HG03460 (cell line): ENCODE measurements around the gene ATL1.
"Not testable (repeated sequence)": the region's sequence is repeated elsewhere in the genome, so short reads cannot be mapped to it uniquely, and the experiment has no call there.

Experiments used
- ATAC-seq: cut with Tn5 transposase; IDR thresholded peaks from one replicate; pipeline ENCODE4 v1.9.1; 2021; ENCODE audit not compliant: unreplicated experiment

The ATL1 gene

GRCh38 chr14:50647753-50648152, 87.8 kb downstream of the ATL1 start:
- ATAC-seq, result no peak

DNA sequence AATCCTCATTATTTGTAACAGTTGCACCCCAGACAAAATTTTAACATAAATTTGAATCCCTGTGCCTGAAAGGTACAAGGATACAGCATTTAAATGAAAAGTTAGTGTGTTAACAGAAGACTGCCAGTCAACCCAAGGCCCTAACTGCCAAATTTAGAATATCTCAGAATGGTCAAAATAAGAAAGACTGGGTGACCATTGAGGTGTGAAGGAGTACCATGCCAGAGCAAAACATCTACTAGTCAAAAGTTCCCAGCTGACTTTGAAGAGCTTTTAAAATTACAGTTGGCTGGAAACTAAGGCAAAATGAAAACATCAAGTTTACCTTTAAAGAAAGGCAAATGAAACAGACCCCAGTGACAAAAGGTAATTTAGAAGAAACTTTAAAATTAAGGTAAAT, 89.7 kb downstream of the ATL1 start:
- no peak for ATAC-seq

DNA sequence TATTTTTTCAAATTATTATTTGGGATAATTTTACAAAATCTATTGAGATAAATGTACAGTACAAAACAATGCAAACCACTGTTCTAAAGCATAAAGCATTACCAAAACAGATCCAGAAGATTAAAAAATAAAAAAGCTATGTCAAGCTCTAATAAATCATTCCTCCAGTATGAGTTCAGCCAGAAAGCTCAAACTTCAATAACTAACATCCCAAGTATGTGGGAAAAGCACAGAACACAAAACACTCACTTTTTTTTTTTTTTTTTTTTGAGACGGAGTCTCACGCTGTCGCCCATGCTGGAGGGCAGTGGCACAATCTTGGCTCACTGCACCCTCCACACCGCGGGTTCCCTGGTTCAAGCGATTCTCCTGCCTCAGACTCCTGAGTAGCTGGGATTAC, 96.8 kb downstream of the ATL1 start:
- no peak for ATAC-seq

GRCh38 chr14:50657753-50658152, 97.8 kb downstream of the ATL1 start:
- no peak for ATAC-seq

DNA sequence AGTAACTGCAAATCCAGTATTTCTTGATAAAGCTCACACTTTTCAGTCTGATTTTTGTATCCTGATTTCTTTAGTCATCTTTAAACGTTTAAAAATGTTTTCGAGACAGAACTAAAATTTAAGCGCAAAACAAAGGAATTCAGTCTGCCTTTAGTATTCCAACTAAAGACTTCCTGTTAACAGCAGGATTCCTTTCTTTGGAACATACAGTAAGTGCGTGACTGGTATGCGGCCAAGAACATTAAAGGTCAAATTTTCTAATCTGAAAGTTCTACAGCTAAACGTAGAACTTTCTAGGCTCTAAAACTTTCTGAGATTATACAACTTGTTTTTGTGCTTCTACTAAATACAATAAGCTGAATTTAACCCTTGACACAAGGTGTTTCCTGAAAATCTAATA, 98.3 kb downstream of the ATL1 start:
- no peak for ATAC-seq

- ATAC-seq, result no peak
Observed at GRCh38 chr14:50659327-50659974, 99.5 kb downstream of the ATL1 start.

DNA sequence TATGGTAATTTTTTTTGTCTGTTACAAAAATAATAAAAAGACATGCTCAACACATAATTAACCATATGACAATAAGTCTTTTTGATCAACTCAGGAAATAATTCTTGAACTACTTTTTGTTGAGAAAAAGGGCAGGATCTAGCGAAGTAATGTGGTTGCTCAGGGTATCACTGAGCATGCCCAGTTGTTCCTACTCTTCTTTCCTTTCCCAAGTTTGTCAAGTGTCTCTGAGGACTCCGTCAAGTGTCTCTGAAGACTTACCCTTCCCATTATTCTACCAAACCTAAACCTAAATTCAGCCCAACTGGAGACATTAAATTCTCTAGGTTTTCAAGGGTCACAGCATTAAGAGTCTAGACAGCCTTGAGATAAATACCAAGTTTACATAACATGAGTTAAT, 104.6 kb downstream of the ATL1 start:
- ATAC-seq, result not testable (repeated sequence)

- peak; percentile 39 for ATAC-seq
Observed at GRCh38 chr14:50665300-50665699, 105.4 kb downstream of the ATL1 start.

- no peak for ATAC-seq
Observed at GRCh38 chr14:50666772-50667683, 107.1 kb downstream of the ATL1 start.

DNA sequence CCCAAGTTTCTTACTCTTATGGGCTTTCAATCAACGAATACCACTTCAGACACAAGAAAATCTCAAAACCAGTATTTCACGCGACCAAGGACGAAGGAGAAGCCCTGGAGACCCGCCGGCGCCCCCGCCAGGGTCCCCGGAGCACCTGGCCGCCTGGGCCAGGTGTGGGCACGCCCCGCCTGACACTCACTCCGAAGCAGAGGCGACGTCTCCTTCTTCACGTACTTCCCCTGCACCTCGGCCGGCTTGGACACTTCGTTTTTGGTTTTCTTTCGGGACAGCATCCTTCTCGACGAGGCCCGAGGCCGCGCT, 107.7 kb downstream of the ATL1 start:
- peak; percentile 43 for ATAC-seq

DNA sequence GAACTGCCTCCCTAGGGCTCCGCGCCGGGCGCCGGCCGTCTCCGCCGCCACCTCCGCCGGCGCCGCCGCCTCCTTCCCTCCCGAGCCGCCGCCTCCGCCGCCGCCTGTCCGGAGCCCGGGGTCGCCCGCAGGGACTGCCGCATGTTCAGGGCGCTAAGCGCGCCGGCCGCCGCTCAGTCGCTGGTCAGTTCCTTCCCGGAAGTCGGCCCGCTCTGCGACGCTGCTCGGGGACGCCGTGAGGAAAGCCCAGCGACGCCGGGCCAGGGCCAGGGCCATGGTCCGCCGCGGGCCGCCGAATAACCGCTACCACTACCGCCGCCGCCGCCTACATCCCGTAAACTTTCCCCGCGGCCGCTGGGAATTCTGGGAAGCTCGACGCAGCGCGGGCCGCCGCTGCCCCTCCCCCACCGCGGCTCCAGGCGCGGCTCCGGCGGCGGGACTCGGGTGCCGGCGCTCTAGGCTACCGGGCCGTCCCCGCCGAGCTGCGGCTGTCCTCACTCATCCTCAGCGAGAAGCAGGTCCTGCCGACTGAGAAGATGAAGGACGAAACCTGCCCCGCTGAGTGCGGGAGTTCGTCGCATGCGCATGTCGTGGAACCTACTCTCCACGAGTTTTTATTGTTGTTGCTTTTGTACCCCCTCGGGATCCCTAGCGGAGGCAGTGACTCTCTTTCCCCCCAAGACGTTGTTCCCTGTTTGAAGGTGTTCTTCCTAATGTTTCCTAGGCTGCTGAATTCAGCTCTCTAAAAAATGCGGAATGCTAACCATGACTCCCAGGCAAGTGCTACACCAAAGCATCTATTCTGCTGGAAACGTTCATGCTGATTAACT, 108.3 kb downstream of the ATL1 start, which contains the start of gene SAV1:
Gene SAV1, minus strand, starts transcription at position 311 of the 830 bp plus-strand sequence. CDS start 339 bp downstream, outside the sequence.
- ATAC-seq, result peak; percentile 47

DNA sequence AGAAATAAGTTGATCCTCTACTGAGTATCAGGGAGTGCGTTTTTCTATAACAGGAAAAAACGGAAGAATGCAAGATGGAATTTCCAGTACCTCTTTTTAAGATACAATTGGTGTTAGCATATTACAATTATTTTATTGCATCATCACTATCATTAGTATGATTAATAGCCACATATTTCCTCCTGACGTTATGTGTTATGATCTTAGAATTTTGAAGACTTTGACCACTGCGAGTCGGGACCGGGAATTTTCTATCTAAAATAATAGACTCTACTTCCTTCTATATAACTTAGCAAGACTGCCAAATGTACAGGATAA, 108.8 kb downstream of the ATL1 start:
- no peak for ATAC-seq

DNA sequence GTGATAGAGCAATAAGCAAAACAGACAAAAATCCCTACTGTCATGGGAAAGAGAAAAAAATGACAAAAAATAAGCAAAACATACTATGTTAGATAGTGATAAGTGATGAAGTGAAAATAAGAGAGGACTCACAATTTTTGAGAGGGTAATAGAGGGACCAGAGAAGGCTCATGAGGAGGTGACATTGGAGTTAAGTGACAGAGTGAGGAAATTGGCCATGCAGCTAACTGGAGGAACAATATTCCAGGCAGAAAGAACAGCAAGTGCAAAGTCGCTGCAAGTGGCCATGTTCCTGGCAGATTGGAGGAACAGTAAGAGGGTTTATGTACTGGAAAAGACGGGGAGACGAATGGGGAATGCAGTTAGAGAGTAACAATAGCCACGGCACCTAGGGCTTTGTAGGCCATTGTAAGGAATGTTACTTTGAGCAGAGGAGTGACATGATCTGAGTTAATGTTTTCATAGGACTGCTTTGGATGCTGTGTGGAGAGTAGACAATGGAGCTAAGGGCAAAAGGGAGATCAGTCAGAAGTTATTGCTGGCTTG, 109.6 kb downstream of the ATL1 start:
- ATAC-seq, result no peak

DNA sequence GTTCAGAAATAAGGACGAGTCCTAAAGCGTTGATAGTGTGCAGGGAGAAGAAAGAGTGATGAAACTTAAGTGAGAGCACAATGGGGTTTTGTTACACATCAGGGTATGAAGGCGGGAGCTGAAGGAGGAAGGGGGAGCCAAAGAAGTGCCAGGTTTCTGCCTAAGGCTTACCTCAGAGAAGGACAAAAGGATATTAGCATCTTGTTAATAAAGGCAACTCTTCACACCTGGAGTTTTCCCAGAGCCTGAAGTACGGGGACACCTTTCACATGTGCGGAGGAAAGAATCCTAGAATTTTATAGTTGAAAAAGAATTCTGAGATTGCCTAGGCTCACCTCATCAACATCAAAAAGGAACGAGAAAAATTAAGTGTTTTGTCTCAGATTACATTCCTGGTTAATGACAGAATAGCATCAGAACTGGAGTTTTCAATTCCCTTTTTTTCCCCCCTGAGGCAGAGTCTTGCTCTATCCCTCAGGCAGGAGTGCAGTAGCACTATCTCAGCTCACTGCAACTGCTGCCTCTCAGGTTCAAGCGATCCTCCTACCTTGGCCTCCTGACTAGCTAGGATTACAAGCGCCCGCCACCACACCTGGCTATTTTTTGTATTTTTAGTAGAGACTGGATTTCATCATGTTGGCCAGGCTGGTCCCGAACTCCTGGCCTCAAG, 110.4 kb downstream of the ATL1 start:
- no peak for ATAC-seq

DNA sequence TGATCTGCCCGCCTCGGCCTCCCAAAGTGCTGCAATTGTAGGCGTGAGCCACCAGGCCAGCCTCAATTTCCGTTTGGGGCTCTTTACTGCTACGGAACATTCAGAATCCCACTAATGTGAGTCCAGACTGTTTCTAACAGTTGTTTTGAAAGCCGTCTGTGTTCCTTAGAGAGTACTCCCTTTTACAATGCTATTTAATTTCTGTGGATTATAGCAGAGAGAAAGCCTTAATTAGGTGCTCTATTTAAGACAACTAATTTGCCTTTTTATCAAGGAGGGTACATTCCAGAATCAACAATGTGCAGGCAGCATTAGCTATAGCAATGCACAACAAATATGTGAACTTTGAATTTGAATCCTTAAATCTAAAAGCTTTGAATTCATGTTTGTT, 110.9 kb downstream of the ATL1 start:
- ATAC-seq, result no peak

GRCh38 chr14:50675597-50675996, 115.7 kb downstream of the ATL1 start:
- no peak for ATAC-seq

DNA sequence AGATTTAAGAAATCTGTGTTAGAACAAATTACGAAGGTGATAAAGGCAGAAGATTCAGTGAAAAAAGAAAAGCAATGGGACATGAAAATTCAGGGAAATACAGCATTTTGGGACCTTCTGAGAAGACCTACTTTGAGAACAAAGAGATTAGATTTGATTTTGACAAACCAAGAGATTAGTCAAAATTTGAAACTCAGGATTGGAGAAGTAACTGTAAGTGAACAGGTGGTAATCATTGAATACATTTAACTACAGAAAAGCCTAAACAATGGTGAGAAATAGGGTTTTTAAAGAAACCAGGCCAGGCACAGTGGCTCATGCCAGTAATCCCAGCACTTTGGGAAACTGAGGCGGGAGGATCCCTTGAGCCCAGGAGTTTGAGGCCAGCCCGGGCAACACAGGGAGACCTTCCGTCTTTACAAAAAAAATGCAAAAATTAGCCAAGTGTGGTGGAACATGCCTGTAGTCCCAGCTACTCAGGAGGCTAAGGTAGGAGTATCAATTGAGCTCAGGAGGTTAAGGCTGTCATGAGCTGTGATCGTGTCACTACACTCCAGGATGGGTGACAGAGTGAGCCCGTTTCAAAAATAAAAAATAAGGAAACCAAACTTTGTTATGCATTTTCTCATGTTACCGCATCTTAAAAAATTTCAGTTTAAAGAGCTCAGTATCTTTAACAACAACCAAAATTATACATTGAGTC, 117.0 kb downstream of the ATL1 start:
- ATAC-seq, result peak; percentile 38

- peak; percentile 68 for ATAC-seq
Observed at GRCh38 chr14:50677527-50678063, 117.7 kb downstream of the ATL1 start.

DNA sequence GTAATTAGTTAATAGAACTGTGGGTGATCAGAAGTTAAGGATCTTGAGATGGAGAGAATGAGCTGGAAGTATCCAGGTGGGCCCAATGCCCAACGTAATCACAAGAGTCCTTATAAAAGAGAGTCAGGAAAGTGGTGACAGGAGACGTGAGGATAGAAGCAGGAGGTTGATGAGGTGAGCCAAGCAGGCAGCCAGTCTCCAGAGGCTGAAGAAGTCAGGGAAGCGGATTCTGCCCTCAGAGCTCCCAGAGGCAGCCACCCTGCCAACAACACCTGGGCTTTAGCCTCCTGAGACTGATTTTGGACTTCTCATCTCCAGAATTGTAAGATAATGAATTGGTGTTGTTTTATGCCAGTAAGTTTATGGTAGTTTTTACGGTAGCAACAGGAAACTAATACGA, 118.2 kb downstream of the ATL1 start:
- no peak for ATAC-seq

DNA sequence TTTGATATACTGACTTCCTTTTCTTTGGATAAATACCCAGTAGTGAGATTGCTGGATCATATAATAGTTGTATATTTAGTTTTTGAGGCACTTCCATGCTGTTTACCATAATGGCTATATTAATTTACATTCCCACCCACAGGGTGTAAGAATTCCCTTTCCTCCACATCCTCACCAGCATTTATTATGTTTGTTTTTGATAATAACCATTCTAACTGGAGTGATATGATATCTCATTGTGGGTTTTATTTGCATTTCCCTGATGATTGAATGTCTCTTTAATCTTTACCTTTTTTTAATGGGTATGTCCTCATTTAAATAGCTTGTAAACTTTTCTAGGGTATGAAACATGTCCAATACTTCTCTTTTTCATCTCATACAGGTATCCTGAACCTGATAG, 119.7 kb downstream of the ATL1 start:
- no peak for ATAC-seq
